Common myeloid progenitor, CD34-positive (primary cell): ENCODE data around the gene CFAP99. TPM values are rescaled to one million over a fixed set of nuclear protein-coding genes. Genes with fewer than 3 reads are reported as not detected.
A peak's percentile ranks its signal among the peaks of the same experiment; 100 is the strongest.

Experiments
- CTCF ChIA-PET: fragments of 350-600 bp; sonication (Branson Sonifier 250); formaldehyde crosslinking; loops from one replicate; lab custom pipeline; 2021; ENCODE audit warnings: antibody characterized with exemption; lab: Charles Lee
- POLR2A ChIA-PET: fragments of 350-600 bp; sonication (Branson Sonifier 250); formaldehyde crosslinking; loops from one replicate; lab custom pipeline; 2021; ENCODE audit warnings: antibody characterized with exemption; lab: Charles Lee
- DNase-seq, 3 donors: peaks; one replicate each; pipeline versions ENCODE4 v3.0.0 to v3.0.0-alpha.2; 2013
- H3K27ac ChIP-seq, 2 experiments: 1 replicate in 1 of 2; 2 replicates in 1 of 2; pipeline ENCODE4 v1.7.0; 2013; ENCODE audit warnings: inconsistent platforms in 2 of 2, low read length in 2 of 2, mild to moderate bottlenecking in 2 of 2, low read depth in 1 of 2, moderate library complexity in 1 of 2; ENCODE audit not compliant: severe bottlenecking in 2 of 2, insufficient read depth in 1 of 2, poor library complexity in 1 of 2
- H3K27me3 ChIP-seq, 5 experiments: replicated peaks in 2 of 5; 1 replicate in 3 of 5; 2 replicates in 2 of 5; pipeline versions ENCODE4 v1.6.1 to v1.7.0; 2013; ENCODE audit warnings: low read length in 4 of 5, mild to moderate bottlenecking in 2 of 5, moderate library complexity in 2 of 5, inconsistent platforms in 1 of 5; ENCODE audit not compliant: insufficient read depth in 5 of 5, control insufficient read depth in 4 of 5
- H3K36me3 ChIP-seq, 4 experiments: 1 replicate in 2 of 4; 2 replicates in 2 of 4; pipeline versions ENCODE4 v1.6.1 to v1.7.0; 2013; ENCODE audit warnings: low read length in 3 of 4, control low read depth in 1 of 4, mild to moderate bottlenecking in 1 of 4; ENCODE audit not compliant: control insufficient read depth in 4 of 4, insufficient read depth in 4 of 4
- H3K4me1 ChIP-seq, 4 experiments: 1 replicate in 3 of 4; 2 replicates in 1 of 4; pipeline versions ENCODE4 v1.6.1 to v1.7.1; 2013; ENCODE audit warnings: low read length in 3 of 4, mild to moderate bottlenecking in 3 of 4, control low read depth in 1 of 4, inconsistent platforms in 1 of 4, moderate library complexity in 1 of 4; ENCODE audit not compliant: control insufficient read depth in 4 of 4, insufficient read depth in 4 of 4; ENCODE audit errors: control extremely low read depth in 1 of 4
- H3K4me3 ChIP-seq, 7 experiments: 1 replicate in 4 of 7; 2 replicates in 3 of 7; pipeline versions ENCODE4 v1.5.1 to v1.7.0; 2013; ENCODE audit warnings: mild to moderate bottlenecking in 7 of 7, low read length in 6 of 7, moderate library complexity in 6 of 7, inconsistent platforms in 2 of 7, low read depth in 2 of 7, control low read depth in 1 of 7; ENCODE audit not compliant: insufficient read depth in 4 of 7, control insufficient read depth in 1 of 7; ENCODE audit errors: extremely low read depth in 1 of 7
- H3K9me3 ChIP-seq, 5 experiments: 1 replicate in 4 of 5; 2 replicates in 1 of 5; pipeline versions ENCODE4 v1.6.1 to v1.7.1; 2013; ENCODE audit warnings: low read length in 4 of 5, mild to moderate bottlenecking in 2 of 5, inconsistent platforms in 1 of 5, low read depth in 1 of 5, moderate library complexity in 1 of 5; ENCODE audit not compliant: control insufficient read depth in 4 of 5, insufficient read depth in 2 of 5; ENCODE audit errors: control extremely low read depth in 1 of 5
- WGBS: methylation state at CpG from one replicate; pipeline ENCODE4 v1.1.5; 2013; ENCODE audit not compliant: insufficient coverage; 5-methylcytosine and 5-hydroxymethylcytosine counted together
- polyA plus RNA-seq: library from polyadenylated mRNA; unstranded; fragments of 120-200 nt; gene quantifications from one replicate; pipeline ENCODE4 v1.2.1, GENCODE V29; 2013

Gene CFAP99
- polyA plus RNA-seq, result 0.12 TPM

- peak; percentile 94 to 96 (median 95) for DNase-seq
- peak within 1 kb of the TSS; percentile 43 to 76 (median 65) for H3K4me3 ChIP-seq
- H3K27me3 ChIP-seq, result peaks cover 14 to 58% (median 39%) of the 10 kb centered on the region in 5 experiments
- no peaks in the 10 kb centered on the region for H3K9me3 ChIP-seq
- CTCF ChIA-PET, result interaction anchor here (0.6 to 1.1 kb wide), 3 partner anchors 18 to 334 kb away, joined by 3 read pairs; no protein-coding TSS in a partner anchor
- POLR2A ChIA-PET, result no interaction called here
- peak within 1 kb of the TSS in 1 of 2 experiments; percentile 70 for H3K27ac ChIP-seq
- 1% methylated on average over 84 of the region's 94 CpGs for WGBS
- H3K4me1 ChIP-seq, result peaks cover 3 to 51% (median 44%) of the 10 kb centered on the region in 4 experiments
- H3K36me3 ChIP-seq, result no peaks in the 10 kb centered on the region
These were observed at the start of gene CFAP99 for GRCh38 chr4:2418650-2419571. CFAP99 (plus strand) TSS chr4:2418955.

DNA sequence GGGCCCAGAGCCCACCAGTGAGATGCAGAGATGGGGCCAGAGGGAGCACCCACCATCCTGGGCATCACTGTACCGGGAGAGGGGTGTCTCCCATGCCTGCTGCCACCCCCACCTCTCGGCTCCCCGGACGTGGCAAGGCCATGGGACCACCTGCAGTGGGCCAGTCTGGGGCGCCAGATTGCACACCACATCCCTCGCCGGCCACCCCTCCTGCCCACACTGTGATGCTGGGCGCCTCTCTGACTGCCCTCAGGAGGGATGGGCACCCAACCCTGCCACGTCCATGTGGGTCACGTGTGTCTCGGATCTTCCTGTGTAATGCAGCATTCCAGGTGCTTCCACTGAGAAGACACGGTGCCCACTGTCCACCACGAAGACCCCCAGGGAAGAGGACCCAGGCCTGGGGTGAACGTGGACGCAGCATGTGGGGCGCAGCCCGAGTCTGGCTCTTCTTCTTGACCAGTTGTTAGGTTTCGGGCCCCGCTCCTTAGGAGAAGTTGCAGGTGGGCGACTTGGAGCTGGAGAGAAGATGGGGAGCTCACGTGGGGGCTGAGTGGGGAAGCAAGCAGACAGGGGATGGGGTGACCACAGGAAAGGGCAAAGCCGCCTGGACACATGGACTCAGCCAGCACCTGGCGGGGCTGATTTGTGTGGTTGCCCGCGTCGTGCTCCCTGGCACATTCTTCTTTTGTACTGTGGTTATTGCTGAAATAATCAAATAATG, 48.0 kb upstream of the CFAP99 start:
- no peak for DNase-seq
- H3K9me3 ChIP-seq, result peaks cover 0 to 23% (median 6%) of the 10 kb centered on the region in 5 experiments
- CTCF ChIA-PET, result interaction anchor here (1.2 to 1.3 kb wide), 2 partner anchors 9 to 13 kb away, joined by 3 read pairs; no protein-coding TSS in a partner anchor
- WGBS, result 92% methylated on average over 17 of the region's 26 CpGs
- POLR2A ChIA-PET, result no interaction called here
- H3K4me3 ChIP-seq, result no peak overlapping the region
- peaks cover 0 to 9% (median 0%) of the 10 kb centered on the region in 5 experiments for H3K27me3 ChIP-seq
- H3K4me1 ChIP-seq, result no peaks in the 10 kb centered on the region
- H3K36me3 ChIP-seq, result no peaks in the 10 kb centered on the region
- H3K27ac ChIP-seq, result no peak overlapping the region

GRCh38 chr4:2371765-2372487, 46.8 kb upstream of the CFAP99 start:
- no peaks in the 10 kb centered on the region for H3K36me3 ChIP-seq
- CTCF ChIA-PET, result interaction anchor here (0.7 to 1.3 kb wide), 3 partner anchors 10 to 66 kb away, joined by 3 read pairs; no protein-coding TSS in a partner anchor
- H3K4me1 ChIP-seq, result no peaks in the 10 kb centered on the region
- POLR2A ChIA-PET, result interaction anchor here (0.6 kb wide), 1 partner anchor 43 kb away, joined by 4 read pairs; no protein-coding TSS in a partner anchor
- peaks cover 0 to 3% (median 0%) of the 10 kb centered on the region in 5 experiments for H3K27me3 ChIP-seq
- 92% methylated on average over 22 of the region's 27 CpGs for WGBS
- DNase-seq, result no peak
- H3K27ac ChIP-seq, result no peak overlapping the region
- no peak overlapping the region for H3K4me3 ChIP-seq
- peaks cover 0 to 23% (median 6%) of the 10 kb centered on the region in 5 experiments for H3K9me3 ChIP-seq

DNA sequence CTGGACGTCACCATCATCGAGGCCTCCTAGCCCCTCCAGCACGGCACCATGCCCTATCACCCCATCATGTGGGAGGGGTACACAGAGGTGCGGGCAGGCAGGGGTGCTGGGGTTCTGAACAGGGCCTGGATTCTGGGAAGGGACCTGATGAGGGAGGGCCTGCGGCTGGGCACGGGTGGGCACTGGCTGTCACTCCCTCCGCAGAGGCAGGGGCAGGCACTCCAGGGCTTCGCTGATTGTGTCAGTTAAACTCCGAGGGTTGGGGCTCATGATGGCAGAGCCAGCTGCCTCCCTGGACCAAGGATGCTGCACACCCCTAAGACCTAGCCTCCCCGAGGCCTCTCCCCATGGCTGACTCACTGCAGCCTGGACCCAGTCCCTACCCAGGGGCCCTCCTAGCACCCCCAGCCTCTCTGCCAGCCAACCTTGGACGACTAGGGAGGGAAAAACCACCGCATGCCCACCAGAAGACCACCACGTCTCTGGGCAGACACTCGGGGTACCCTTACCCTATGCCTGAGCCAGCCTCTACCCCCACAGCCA, 46.2 kb upstream of the CFAP99 start:
- POLR2A ChIA-PET, result interaction anchor here (0.6 kb wide), 1 partner anchor 141 kb away, joined by 3 read pairs; no protein-coding TSS in a partner anchor
- Histone ChIP-seq H3K4me3 (no peak overlapping the region), H3K4me1 (no peaks in the 10 kb centered on the region), H3K27me3 (peaks cover 0 to 3% (median 0%) of the 10 kb centered on the region in 5 experiments), H3K27ac (no peak overlapping the region), H3K9me3 (peaks cover 0 to 23% (median 6%) of the 10 kb centered on the region in 5 experiments), H3K36me3 (no peaks in the 10 kb centered on the region)
- CTCF ChIA-PET, result no interaction called here
- whole genome bisulfite sequencing, result 91% methylated on average over 9 of the region's 14 CpGs
- DNase-seq, result no peak

GRCh38 chr4:2373532-2373931, 45.2 kb upstream of the CFAP99 start:
- POLR2A ChIA-PET, result no interaction called here
- DNase-seq, result no peak

DNA sequence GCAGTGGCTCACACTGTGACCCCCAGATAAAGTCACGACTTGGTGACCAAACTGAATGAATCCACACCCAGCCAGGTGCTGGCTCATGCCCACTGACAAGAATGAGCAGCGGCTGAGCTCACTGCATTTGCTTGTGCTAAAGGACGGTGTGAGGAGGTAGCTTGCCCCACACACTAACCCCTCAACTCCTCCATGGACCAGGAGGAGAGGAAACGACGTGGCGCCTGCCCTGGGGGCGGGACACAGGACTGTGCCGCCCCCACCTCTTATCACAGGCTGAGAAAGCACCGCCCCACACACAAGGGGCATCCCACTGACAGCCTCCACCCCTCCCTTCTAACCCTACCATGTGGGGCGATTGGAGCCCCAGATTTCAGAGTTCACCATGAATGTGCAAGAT, 43.3 kb upstream of the CFAP99 start:
- CTCF ChIA-PET, result interaction anchor here (1.2 kb wide), 1 partner anchor 66 kb away, joined by 3 read pairs; no protein-coding TSS in a partner anchor
- WGBS, result no CpG with 5 or more reads among the region's 10 CpGs

More at GRCh38 chr4:2373532-2373931, 45.2 kb upstream of the CFAP99 start:
- H3K9me3 ChIP-seq, result peaks cover 0 to 19% (median 4%) of the 10 kb centered on the region in 5 experiments
- H3K27me3 ChIP-seq, result no peaks in the 10 kb centered on the region
- CTCF ChIA-PET, result interaction anchor here (1.4 to 1.7 kb wide), 2 partner anchors 12 to 19 kb away, joined by 5 to 7 read pairs; no protein-coding TSS in a partner anchor
- H3K27ac ChIP-seq, result no peak overlapping the region
- H3K4me1 ChIP-seq, result no peaks in the 10 kb centered on the region
- H3K4me3 ChIP-seq, result no peak overlapping the region
- H3K36me3 ChIP-seq, result no peaks in the 10 kb centered on the region
- 99% methylated on average over 7 of the region's 7 CpGs for WGBS

More for the DNA sequence above, 43.3 kb upstream of the CFAP99 start:
- Histone ChIP-seq H3K4me3 (no peak overlapping the region), H3K4me1 (no peaks in the 10 kb centered on the region), H3K9me3 (peaks cover 0 to 8% (median 0%) of the 10 kb centered on the region in 5 experiments), H3K27ac (no peak overlapping the region), H3K27me3 (no peaks in the 10 kb centered on the region), H3K36me3 (no peaks in the 10 kb centered on the region)
- no peak for DNase-seq
- POLR2A ChIA-PET, result no interaction called here
